Sigmoid colon (tissue), 7 donors: ENCODE data around the gene LUZP4. TPM values are rescaled to one million over a fixed set of nuclear protein-coding genes. Genes with fewer than 3 reads are reported as not detected.

Source experiments
- DNase-seq: peaks from one replicate; pipeline ENCODE4 v3.0.0-alpha.2; 2019
- H3K27ac ChIP-seq, 4 donors: fragments of 200-600 bp; sonication (generic); one replicate each; pipeline ENCODE4 v1.5.1; 2016 to 2019; ENCODE audit warnings: mild to moderate bottlenecking in 1 of 4
- H3K27me3 ChIP-seq, 3 donors: fragments of 200-600 bp; sonication (generic); one replicate each; pipeline ENCODE4 v1.5.1; 2019; ENCODE audit warnings: mild to moderate bottlenecking in 1 of 3
- H3K36me3 ChIP-seq, 4 donors: fragments of 200-600 bp; sonication (generic); one replicate each; pipeline ENCODE4 v1.5.1; 2016 to 2019
- H3K4me1 ChIP-seq, 4 donors: fragments of 200-600 bp; sonication (generic); one replicate each; pipeline ENCODE4 v1.5.1; 2017 to 2019
- H3K4me3 ChIP-seq, 4 donors: fragments of 200-600 bp; sonication (generic); one replicate each; pipeline ENCODE4 v1.5.1; 2017 to 2019; ENCODE audit warnings: mild to moderate bottlenecking in 2 of 4, moderate library complexity in 1 of 4
- H3K9me3 ChIP-seq, 4 donors: fragments of 200-600 bp in 3 of 4; sonication (generic) in 3 of 4; one replicate each; pipeline versions ENCODE4 v1.5.1 to v1.6.1; 2013 to 2019
- CTCF ChIP-seq, 4 experiments: fragments of 450-650 bp in 3 of 4; fragments of 200-600 bp in 1 of 4; IDR thresholded peaks; one replicate each; pipeline ENCODE4 v1.5.1; 2016 to 2019; ENCODE audit warnings: antibody characterized with exemption in 4 of 4, mild to moderate bottlenecking in 3 of 4, moderate library complexity in 2 of 4
- EP300 ChIP-seq, 4 donors: sonication (generic); formaldehyde crosslinking; IDR thresholded peaks; one replicate each; pipeline ENCODE4 v1.6.1; 2017; ENCODE audit warnings: antibody characterized with exemption in 4 of 4
- POLR2A ChIP-seq, 2 donors: fragments of 450-650 bp; IDR thresholded peaks; one replicate each; pipeline ENCODE4 v1.6.1; 2016; ENCODE audit warnings: antibody characterized with exemption in 2 of 2, mild to moderate bottlenecking in 2 of 2, moderate library complexity in 2 of 2
- POLR2AphosphoS5 ChIP-seq, 4 donors: sonication (generic); formaldehyde crosslinking; IDR thresholded peaks; one replicate each; pipeline ENCODE4 v1.6.1; 2017; ENCODE audit warnings: antibody characterized with exemption in 4 of 4
- WGBS, 2 donors: extraction: QIAGEN DNeasy Blood & Tissue Kit; methylation state at CpG; one replicate each; pipeline ENCODE4 v1.1.7; 2013; 5-methylcytosine and 5-hydroxymethylcytosine counted together
- intact Hi-C: fragments of 100-400 bp; cut with DNase I; formaldehyde crosslinking; loops from one replicate; pipeline ENCODE4 v1.15.1; 2023
- polyA plus RNA-seq, 3 donors: library from polyadenylated mRNA; stranded (reverse); fragments of 200-250 nt; gene quantifications; one replicate each; pipeline ENCODE4 v1.2.3, GENCODE V29; 2013
- total RNA-seq, 4 donors: library from RNA; depleted of rRNA; stranded (reverse); fragments of >200 nt; gene quantifications; one replicate each; pipeline ENCODE4 v1.1.0, GENCODE V29; 2016
- donor health status: healthy with polysubstance abuse.
- donor health status: Bipolar disorder and iron deficiency.
- donor health status: healthy.

The LUZP4 gene
- total and polyA plus RNA-seq, 7 donors = not detected

GRCh38 chrX:115356369-115356768 is 66.9 kb downstream of the LUZP4 start:
- no peak for DNase-seq
- TF ChIP-seq POLR2AphosphoS5 (IDR thresholded peaks at IDR 0.05) (no peak), CTCF (IDR thresholded peaks at IDR 0.05) (no peak), POLR2A (IDR thresholded peaks at IDR 0.05) (no peak), EP300 (IDR thresholded peaks at IDR 0.05) (no peak)
- no peak overlapping the region for H3K4me3 ChIP-seq
- no peaks in the 10 kb centered on the region for H3K36me3 ChIP-seq
- no peaks in the 10 kb centered on the region for H3K9me3 ChIP-seq
- no peaks in the 10 kb centered on the region for H3K27me3 ChIP-seq
- peaks cover 0 to 4% (median 0%) of the 10 kb centered on the region in 4 donors for H3K4me1 ChIP-seq
- no peak overlapping the region for H3K27ac ChIP-seq
- intact Hi-C loops = no loop called here
- WGBS, 2 donors = 28 to 69% methylated on average over 4 of the region's 4 CpGs

Other genes with a start within 250 kb of the LUZP4 start
- not detected for gene RBMXL3, start 100.3 kb upstream of the LUZP4 start, total RNA-seq
- gene RBMXL3, start 100.3 kb upstream of the LUZP4 start, polyA plus RNA-seq = not detected
- 10 to 100 TPM; 31.9 to 48.2 (median 40.9) TPM for gene LRCH2, start 55.6 kb upstream of the LUZP4 start, total RNA-seq
- gene LRCH2, start 55.6 kb upstream of the LUZP4 start, polyA plus RNA-seq = 1 to 10 TPM in 2 of 3 donors, under 1 TPM in 1; 0.23 to 1.2 (median 1.2) TPM